Activated naive CD4-positive, alpha-beta T cell treated with anti-CD3 and anti-CD28 coated beads, Interleukin-2, amount 50 U/mL, for 72 hours (primary cell): ENCODE measurements around the gene AMOTL2. TPM values are rescaled to one million over a fixed set of nuclear protein-coding genes. Genes with fewer than 3 reads are reported as not detected.
A peak's percentile ranks its signal among the peaks of the same experiment; 100 is the strongest.

Experiments
- ATAC-seq, 2 donors: fragments of 150-1000 bp; cut with Tn5 transposase; 2 replicates each; pipeline ENCODE4 v1.10.0; 2021; ENCODE audit warnings: mild to moderate bottlenecking in 2 of 2, moderate library complexity in 2 of 2
- DNase-seq, 2 donors: peaks; one replicate each; pipeline ENCODE4 v3.0.0; 2021 to 2022; ENCODE audit warnings: low spot score in 2 of 2
- H3K27ac Mint-ChIP-seq, 2 donors: one replicate each; pipeline ENCODE4 v1.8.0; 2022; ENCODE audit warnings: mild to moderate bottlenecking in 2 of 2, mixed read lengths in 2 of 2
- H3K36me3 Mint-ChIP-seq, 2 donors: one replicate each; pipeline ENCODE4 v1.8.0; 2022; ENCODE audit warnings: mixed read lengths in 2 of 2
- H3K9me3 Mint-ChIP-seq, 2 donors: one replicate each; pipeline ENCODE4 v1.8.0; 2022; ENCODE audit warnings: mixed read lengths in 2 of 2
- total RNA-seq, 2 donors: library from RNA; stranded (reverse); gene quantifications; one replicate each; pipeline ENCODE4 v1.2.3, GENCODE V29; 2022

Gene AMOTL2
- total RNA-seq, 2 donors from 2014 or later = 0.64 TPM; not detected in 1

DNA sequence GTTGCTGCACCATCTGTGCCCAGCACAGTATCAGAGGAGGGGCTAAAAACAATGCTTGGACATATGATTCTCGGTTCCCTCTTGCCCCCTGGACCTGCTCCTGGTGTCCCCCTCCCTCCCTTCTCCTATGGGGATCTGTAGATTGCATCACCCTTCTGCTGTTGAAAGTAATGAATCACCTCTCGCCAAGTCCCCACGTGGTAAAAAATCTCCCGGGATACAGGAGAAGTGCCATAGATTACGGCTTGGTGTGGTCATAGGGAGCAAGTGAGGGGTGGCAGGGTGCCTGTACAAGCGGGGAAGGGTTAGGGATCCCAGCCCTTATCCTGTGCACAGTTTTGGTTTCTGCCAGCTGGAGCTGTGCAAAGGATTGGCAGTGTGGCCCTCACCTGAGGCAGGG, 37.7 kb downstream of the AMOTL2 start:
- H3K9me3 Mint-ChIP-seq = no peaks in the 10 kb centered on the region
- ATAC-seq (no peak), DNase-seq (no peak)
- no peaks in the 10 kb centered on the region for H3K36me3 Mint-ChIP-seq
- no peak overlapping the region for H3K27ac Mint-ChIP-seq

DNA sequence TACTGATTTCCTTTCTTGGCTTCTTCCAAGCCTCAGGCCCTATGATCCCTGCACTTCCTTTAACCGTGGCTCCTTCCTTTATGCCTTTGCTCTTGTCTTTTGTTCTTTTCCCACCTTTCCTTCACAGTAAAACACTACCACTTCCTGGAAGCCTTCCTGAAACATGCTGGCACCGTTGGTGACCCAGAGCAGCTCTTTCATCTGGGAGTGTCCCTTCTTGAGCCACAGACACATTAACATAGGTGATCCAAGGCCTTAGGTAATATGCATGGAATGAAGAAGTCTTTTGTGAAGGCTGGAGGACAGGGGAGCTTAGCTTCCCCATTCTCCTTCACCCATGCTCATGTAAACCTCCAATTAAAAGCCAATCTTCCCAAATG, 39.4 kb downstream of the AMOTL2 start:
- DNase-seq = no peak
- H3K27ac Mint-ChIP-seq = no peak overlapping the region
- no peak for ATAC-seq
- H3K36me3 Mint-ChIP-seq = no peaks in the 10 kb centered on the region
- H3K9me3 Mint-ChIP-seq = no peaks in the 10 kb centered on the region

DNA sequence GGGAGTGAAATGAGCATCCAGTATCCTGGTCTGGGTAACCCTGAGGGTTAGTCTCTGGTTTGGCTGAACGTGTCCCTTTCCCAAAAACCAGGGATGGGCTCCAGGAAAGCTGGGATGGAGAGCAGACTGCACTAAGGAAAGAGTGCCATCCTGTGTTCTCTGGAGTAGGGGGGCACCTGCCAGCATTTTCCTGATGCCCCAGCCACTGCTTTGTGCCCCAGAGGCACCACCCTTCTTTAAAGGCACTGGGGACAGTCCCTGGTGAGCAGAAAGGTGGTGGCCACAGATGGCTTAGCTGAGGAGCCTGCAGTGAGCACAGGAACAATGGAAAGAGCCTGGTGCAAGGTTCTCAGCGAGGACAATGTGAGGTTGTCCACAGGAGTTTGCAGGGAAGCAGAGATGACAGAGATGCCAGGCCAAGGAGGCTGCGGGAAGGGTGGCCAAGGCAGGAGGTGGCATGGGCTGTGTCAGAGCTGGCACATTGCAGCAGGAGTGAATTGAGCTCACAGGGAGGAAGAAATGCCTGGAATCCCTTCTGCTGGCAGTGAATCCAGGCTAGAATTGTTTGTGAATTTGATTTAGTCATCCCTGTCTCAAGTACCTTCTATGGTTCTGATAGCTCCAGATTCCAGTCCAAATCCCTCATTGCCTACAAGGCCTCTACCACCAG, 39.9 kb downstream of the AMOTL2 start:
- Mint-ChIP-seq H3K9me3 (no peaks in the 10 kb centered on the region), H3K27ac (no peak overlapping the region), H3K36me3 (no peaks in the 10 kb centered on the region)
- DNase-seq = no peak
- ATAC-seq = no peak

DNA sequence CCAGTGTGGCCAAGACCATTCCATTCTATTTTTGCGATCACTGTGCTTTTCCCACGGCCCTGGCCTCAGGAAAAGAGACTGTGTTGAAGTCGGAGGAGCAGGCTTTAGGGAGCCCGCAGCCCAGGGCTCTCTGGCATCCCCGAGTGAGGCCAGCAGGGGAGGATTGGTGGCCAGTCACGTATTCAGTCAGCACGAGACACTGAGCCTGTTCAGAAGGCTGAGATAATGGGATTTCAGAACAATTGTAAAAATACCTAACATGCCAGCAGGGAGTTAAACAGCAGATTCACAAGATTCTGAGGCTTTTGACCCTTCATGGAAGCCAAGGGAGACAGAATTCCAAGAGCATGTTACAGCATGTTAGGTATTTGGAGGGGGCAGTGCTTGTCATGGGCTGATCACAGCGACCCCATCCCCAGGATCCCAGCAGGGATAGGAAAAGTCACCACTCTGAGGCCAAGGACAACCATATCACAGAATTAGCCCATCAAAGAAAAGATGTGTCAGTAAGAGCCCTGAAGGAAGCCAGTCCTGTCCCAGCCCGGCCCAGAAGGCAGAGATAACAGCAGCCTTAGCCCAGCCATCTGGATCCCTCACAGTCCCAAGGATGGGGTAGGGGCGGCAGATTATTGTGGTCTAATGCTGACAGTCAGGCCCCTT, 40.6 kb downstream of the AMOTL2 start:
- no peak for ATAC-seq
- Mint-ChIP-seq H3K36me3 (no peaks in the 10 kb centered on the region), H3K9me3 (no peaks in the 10 kb centered on the region), H3K27ac (no peak overlapping the region)
- DNase-seq = no peak

DNA sequence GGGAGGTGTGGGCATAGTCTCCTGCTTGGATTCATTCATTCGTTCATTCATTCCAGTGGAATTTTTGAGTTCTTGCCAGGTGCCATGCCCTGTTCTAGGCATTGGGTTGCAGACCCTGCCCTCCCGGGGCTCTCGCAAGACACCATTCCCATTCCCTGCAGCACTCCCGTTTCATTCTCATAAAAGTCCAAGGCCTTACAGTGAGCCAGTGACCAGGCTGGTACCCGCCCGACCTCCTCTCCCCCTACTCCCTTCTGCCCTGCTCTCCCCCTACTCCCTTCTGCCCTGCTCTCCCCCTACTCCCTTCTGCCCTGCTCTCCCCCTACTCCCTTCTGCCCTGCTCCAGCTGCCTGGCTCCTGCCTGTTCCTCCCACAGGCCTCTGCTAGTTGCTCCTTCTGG, 41.9 kb downstream of the AMOTL2 start:
- H3K27ac Mint-ChIP-seq = no peak overlapping the region
- DNase-seq = no peak
- H3K9me3 Mint-ChIP-seq = no peaks in the 10 kb centered on the region

DNA sequence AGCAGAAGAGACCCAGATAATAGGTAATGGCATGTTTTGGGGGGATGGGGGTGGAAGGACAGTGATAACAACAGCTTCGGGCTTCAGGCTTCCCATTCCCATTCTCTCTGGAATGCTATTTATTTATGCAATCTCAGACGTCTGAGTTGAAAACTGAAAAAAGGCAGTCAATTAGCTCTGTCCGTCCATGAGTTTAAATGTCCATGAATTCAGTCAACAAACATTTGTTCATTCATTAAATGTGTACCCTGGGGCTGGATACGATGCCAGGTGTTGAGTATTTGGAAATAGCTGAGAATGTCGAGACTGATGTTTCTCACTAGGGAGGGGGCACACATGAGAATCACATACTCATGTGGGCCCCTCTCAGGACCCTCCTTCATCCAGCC, 42.4 kb downstream of the AMOTL2 start:
- Mint-ChIP-seq H3K27ac (no peak overlapping the region), H3K36me3 (no peaks in the 10 kb centered on the region), H3K9me3 (no peaks in the 10 kb centered on the region)
- DNase-seq (no peak), ATAC-seq (no peak)

More for the DNA sequence above, 41.9 kb downstream of the AMOTL2 start:
- H3K36me3 Mint-ChIP-seq = no peaks in the 10 kb centered on the region
- no peak for ATAC-seq

DNA sequence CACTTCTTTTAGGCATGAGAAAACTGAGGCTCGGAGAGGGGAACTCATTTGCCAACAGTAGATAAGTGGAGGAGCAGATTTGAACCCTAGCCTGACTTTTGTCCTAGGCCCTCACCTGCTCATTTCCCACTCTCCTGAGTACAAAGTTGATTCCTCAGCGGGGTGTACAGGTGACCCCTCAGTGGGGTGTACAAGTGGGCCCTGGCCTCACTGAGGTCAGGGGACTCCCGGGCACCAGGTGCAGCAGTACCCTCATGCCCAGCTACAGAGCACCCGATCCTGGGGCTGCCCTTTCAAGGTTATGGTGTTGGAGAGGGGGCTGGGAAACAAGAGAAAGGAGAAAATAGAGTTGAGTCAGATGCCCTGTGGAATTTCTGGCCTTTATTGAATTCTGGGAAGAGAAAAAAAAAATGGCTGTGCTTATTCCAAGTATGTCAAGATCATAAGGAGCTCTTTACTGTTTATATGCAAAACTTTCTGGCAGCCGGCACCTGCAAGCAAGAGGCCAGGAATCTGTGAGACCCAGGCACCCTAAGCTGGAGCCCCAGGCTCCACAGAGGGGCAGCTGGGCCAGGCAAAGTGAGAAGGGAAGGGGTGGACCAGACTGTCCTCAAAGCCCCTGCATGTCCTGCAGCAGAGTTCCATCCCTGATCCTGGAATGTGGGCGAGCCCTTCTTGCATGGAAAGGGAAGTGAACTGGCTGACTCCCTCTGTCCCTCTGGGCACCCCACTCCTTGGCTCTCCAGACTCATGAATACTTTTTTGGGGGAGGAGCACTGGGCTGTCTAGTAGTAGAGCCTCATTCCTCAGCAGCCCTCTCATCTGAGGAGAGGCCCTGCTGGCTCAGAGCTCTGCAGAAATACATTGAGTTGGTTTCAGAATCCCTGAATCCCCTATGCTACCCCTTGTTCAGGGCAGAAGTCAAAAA, 43.1 kb downstream of the AMOTL2 start:
- Mint-ChIP-seq H3K27ac (peak overlapping the region in 1 of 2 donors; percentile 26), H3K36me3 (no peaks in the 10 kb centered on the region), H3K9me3 (no peaks in the 10 kb centered on the region)
- DNase-seq (no peak), ATAC-seq (no peak)

DNA sequence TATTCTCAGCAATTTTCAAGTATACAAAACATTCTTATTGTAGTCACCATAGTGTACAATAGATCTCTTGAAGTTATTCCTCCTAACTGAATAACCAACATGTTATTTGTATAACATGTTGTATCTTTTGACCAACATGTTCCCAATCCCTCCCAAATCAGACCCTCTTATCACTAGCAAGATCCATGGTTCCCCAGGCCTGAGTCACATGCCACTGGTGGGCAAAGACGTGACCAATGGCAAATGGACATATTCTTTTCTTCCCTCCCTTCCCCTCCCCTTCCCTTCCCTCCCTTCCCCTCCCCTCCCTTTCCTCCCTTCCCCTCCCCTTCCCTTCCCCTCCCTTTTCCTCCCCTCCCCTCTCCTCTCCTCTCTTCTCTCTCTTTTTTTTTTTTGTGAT, 45.4 kb downstream of the AMOTL2 start:
- ATAC-seq (no peak), DNase-seq (no peak)
- Mint-ChIP-seq H3K27ac (no peak overlapping the region), H3K36me3 (no peaks in the 10 kb centered on the region), H3K9me3 (no peaks in the 10 kb centered on the region)

DNA sequence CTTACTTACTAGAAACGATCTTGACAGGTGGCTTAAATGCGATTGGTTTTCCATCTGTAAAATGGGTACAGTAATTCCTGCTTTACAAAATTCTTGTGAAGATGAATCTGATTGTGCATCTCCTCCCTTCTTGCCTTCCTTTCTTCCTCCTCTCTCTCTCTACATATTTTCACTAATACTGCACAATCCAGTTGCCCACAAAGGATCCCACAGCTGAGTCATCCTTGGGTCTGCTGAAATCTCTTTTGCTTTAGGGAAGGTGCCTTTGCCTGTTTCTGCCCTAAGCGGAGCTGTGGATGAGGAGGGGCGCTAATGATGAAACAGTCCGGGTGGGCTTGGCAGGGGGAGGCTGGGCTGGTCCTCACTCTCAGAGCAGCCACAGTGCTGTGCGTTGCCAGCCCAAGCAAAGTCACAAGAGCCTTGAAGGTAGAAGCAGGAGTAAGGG, 46.1 kb downstream of the AMOTL2 start:
- ATAC-seq = no peak
- Mint-ChIP-seq H3K36me3 (no peaks in the 10 kb centered on the region), H3K27ac (no peak overlapping the region), H3K9me3 (no peaks in the 10 kb centered on the region)
- DNase-seq = no peak

DNA sequence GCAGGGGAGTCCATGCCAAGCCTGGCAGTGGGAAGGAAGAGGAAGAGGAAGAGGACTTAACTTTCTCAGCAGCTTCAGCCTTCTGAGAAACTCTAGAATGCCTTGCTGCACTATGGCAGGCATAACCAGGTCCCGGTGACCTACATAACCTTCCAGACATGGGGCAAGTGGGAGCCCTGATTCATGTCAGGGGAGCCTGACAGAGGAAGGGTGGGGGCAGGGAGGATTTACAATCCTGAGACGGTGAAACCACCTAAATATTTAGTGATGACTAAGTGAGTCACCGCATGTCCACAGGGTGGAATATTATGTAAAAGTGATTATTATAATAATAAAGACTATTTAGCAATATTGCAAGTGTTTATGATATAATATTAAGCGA, 46.7 kb downstream of the AMOTL2 start:
- DNase-seq = no peak
- H3K27ac Mint-ChIP-seq = no peak overlapping the region
- no peaks in the 10 kb centered on the region for H3K9me3 Mint-ChIP-seq
- no peak for ATAC-seq
- no peaks in the 10 kb centered on the region for H3K36me3 Mint-ChIP-seq

DNA sequence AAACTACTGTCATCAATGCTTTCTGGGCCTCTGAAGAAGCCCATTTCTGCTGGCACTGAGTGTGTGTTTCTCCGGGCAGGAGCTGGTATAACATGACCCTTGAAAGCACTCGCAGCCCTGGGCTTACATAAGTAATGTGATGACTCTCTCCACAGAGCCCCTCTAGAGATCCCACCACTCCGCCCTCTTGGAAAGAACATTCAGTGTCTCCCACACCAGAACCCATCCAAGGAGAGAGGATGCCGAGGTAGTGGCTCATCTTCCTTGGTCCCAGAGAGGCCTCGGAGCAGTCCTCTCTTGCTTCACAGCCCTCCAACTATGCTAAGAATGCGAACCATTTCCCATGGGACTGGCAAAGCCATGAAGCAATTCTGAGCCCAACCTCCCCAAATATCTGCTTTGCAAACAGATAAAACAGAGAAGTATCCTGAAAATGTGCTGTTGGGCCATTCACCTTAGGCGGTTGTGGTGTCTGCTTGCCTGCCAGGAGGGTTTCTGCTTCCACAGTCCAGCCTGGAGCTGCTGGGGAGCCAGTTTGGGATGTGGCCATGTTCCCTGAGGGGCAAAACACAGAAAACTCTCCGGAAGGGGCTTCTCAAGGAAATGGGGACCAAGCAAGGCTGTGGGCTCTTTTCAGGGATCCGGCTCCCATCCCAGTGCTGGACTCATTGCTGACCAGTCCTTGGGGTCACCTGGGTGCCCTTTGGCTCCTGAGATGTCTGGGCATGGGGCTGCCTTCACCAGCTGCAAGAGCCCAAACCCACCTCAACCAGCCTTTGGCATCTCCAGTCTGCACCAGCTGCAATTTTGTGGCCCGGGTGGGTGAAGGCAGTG, 47.3 kb downstream of the AMOTL2 start:
- no peak for DNase-seq
- H3K9me3 Mint-ChIP-seq = no peaks in the 10 kb centered on the region
- no peaks in the 10 kb centered on the region for H3K36me3 Mint-ChIP-seq
- ATAC-seq = no peak
- H3K27ac Mint-ChIP-seq = no peak overlapping the region

DNA sequence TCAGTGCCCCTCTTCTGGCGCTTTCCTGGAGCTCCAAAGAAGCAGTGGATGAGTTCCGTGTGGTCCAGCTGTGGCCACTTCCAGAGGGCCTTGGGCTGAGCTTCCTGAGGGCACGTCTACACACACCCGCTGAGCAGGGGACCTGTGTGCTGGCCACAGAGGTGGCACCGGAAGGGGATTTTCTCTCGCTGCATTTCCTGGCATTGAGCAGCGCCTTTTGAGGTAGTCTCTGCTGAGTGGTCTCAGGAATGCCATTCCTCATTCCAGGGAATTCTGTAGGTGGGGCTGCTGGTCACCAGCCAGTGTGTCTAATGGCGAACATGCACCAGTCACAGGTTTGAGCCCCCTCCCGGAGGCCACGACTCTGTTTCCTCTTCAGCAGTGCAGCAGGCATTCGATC, 48.1 kb downstream of the AMOTL2 start:
- ATAC-seq = no peak
- Mint-ChIP-seq H3K36me3 (no peaks in the 10 kb centered on the region), H3K27ac (no peak overlapping the region), H3K9me3 (no peaks in the 10 kb centered on the region)
- DNase-seq = no peak

DNA sequence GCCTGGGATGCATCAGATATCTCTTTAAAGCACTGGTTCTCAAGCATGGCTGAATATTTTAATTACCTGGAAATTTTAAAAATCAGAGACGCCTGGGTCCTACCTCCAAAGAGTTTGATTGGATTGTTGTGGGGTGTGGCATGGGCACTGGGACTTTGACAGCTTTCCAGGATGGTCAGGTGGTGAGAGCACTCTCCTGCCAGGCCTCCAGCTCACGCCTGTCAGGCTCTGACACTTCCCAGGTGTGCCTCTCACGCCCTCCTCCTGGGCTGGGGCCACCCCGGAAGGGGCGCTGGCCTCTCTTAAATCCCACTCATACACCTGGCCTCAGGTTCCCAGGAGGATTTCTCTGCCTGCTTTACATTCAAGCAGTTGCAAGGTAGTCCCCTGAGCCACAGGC, 48.5 kb downstream of the AMOTL2 start:
- DNase-seq (no peak), ATAC-seq (no peak)
- Mint-ChIP-seq H3K36me3 (no peaks in the 10 kb centered on the region), H3K27ac (no peak overlapping the region), H3K9me3 (no peaks in the 10 kb centered on the region)

DNA sequence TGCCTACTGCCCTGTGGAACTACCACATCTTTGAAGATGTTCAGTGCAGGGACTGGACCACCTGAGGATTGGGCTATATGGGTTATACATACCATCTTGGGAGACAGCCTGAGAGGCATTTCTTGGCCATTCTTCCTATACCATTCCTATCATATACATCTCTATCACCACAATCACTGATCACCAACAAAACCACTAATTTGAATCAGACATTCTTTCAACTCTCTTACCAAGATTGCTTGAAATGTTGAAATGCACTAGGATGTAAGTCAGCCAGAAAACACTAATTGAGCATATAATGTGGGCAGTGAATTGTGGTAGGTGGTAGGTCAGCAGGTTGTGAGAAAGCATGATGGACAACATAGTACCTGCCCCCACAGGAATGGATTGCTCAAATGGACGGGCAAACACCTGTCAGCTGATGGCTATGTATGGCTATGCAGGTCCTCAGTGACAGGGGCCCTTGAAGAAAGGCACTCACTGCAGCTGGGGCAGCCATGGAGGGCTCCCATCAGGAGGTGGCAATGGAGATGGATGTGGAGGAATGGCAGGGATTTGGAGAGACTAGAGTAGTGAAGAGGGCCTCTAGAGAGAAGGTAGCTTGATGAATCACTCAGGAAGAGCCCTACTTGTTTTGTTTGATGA, 49.1 kb downstream of the AMOTL2 start:
- Mint-ChIP-seq H3K27ac (no peak overlapping the region), H3K36me3 (no peaks in the 10 kb centered on the region), H3K9me3 (no peaks in the 10 kb centered on the region)
- ATAC-seq = no peak
- no peak for DNase-seq

DNA sequence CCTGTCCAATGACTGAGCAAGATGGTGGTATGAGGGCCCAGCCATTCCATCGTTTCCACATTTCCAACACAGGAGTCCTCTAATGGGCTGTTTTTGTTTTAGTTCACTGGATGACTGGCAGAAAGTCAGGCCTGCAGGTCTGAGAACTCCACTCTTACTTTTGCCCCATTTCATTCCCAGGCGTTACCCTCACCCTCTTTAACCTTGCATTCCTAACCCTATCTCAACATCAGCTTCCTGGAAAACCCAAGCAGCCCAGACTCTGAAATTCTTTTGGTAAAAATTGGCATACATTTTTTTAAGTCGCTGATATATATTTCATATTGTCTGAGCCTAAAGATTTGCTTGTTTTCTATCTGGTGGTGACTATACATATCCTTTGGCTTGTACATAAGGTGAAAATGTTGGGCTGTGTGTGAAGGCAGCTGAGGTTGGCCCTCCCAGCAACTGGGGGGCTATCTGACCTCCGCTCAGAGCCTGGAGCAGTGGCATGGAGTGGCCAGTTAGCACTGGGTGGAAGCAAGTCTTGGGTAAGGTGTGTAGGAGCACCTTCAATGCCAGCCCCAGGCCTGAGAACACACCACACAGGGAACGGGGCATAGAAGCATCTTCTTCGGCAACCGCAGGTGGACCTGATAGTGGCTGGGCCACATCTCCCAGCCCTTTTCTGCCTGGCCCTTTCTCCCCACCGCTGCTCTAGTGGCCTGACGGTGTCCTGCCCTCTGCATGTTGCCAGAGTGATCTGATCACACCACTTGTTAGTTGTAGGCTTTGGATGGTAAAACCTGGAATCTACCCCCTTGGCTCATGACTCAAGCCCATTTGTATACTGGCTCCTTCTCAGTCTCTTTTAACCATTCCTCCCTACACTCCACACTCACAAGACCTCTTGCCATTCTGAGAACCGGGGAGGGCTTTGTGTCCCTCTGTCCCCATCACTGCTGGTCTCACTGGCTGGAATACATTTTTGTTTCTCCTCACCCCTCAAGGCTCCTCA, 50.0 kb downstream of the AMOTL2 start:
- no peak for DNase-seq
- no peaks in the 10 kb centered on the region for H3K9me3 Mint-ChIP-seq
- no peak overlapping the region for H3K27ac Mint-ChIP-seq
- no peak for ATAC-seq
- H3K36me3 Mint-ChIP-seq = no peaks in the 10 kb centered on the region
